Measurements from ENCODE around the gene C6orf120. TPM values are rescaled to one million over a fixed set of nuclear protein-coding genes. Genes with fewer than 3 reads are reported as not detected.
A peak's percentile ranks its signal among the peaks of the same experiment; 100 is the strongest.

Gene C6orf120
- total and polyA plus RNA-seq, 2 donors (not counting 3 experiments of a cell fraction or from before 2014, with no cell fraction given): 13.8 to 30.1 TPM

DNA sequence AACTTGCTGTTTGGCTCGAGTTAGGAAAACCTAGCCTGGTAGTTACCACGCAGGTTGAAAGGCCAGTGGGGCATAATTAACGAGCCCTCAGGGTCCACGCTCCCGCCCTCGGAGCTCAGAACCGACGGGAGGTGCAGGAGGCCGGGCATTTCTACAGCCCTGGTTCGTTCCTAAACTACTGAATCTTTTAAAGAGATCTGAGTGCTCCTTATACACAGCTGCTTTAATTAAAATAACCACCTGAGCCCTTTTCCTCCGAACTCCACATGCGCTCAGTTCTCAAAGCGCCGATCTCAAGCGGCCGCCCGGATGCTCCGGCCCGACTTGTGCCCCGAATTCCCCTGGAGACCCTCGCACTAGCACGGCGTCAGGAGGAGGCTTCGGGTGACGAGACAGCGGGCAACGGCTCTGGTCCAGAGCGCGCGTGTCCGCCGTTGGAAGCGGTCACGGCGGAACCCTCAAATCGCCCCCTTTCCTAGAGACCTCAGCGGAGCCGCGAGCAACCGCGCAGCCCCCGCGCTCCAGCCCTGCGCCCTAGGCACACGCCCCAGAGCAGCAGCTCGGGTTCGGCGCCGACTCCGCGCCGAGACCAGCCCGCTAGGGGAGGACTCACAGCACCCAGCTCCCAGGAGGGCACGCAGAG lies 494 bp upstream of the C6orf120 start:
- Histone ChIP-seq H3K9me1 (replicated peaks; ENCODE audit: control insufficient read depth, extremely low read depth, insufficient read depth, low read length) (no peaks in the 10 kb centered on the region), H3K4me2 (ENCODE audit: insufficient read depth, low read length) (peak overlapping the region; percentile 93), H3K9ac (replicated peaks; ENCODE audit: extremely low read depth, insufficient read depth, low read length) (peak overlapping the region; percentile 91), H3K79me2 (ENCODE audit: control insufficient read depth, insufficient read depth, low read length) (peaks cover 56% of the 10 kb centered on the region), H3K4me1 (ENCODE audit: control insufficient read depth, extremely low read depth, insufficient read depth, low read length) (peaks cover 57% of the 10 kb centered on the region), H2AFZ (ENCODE audit: low read depth, low read length) (peak overlapping the region; percentile 4), H3K27ac (ENCODE audit: insufficient read depth, low read depth, low read length) (peak overlapping the region; percentile 76), H4K20me1 (replicated peaks; ENCODE audit: control insufficient read depth, extremely low read depth, insufficient read depth, low read length) (no peaks in the 10 kb centered on the region), H3K9me3 (replicated peaks; ENCODE audit: control insufficient read depth, insufficient read depth, low read length) (no peaks in the 10 kb centered on the region), H3K36me3 (ENCODE audit: control insufficient read depth in 2 of 2, extremely low read depth in 1 of 2, insufficient read depth in 2 of 2, low read length in 2 of 2) (peaks cover 0 to 4% of the 10 kb centered on the region in 2 experiments), H3K4me3 (replicated peaks in 1 of 3; ENCODE audit: insufficient read depth in 1 of 3, low read depth in 1 of 3, low read length in 3 of 3) (peak overlapping the region; percentile 70 to 84 (median 71)), H3K27me3 (ENCODE audit: control insufficient read depth in 2 of 2, insufficient read depth in 2 of 2, low read length in 2 of 2) (no peaks in the 10 kb centered on the region)
- BruUV-seq (replicated peaks): TSS peak; percentile 69
- CTCF ChIA-PET: interaction anchor here (0.6 to 2.0 kb wide), 4 partner anchors 8 to 189 kb away, joined by 3 to 9 read pairs (median 5); no protein-coding TSS in a partner anchor
- FAIRE-seq: peak; percentile 67
- dilution Hi-C loops (cut with MboI; ENCODE audit: extremely low pct_ligation_motif_present, low sequenced_read_pairs): no loop called here
- intact Hi-C loops (cut with micrococcal nuclease): loop anchor here (2.0 to 5.0 kb wide), 2 partner anchors 606 to 807 kb away; partner anchors contain the start of gene FAM120B
- POLR2A ChIA-PET: interaction anchor here (1.0 to 1.6 kb wide), 3 partner anchors 27 to 50 kb away, joined by 3 to 6 read pairs (median 3); no protein-coding TSS in a partner anchor
- no peak for TF ChIP-seq EZH2 (IDR thresholded peaks at IDR 0.05; ENCODE audit: borderline replicate concordance, low read depth, low read length, severe bottlenecking)
- no peak for TF ChIP-seq FOS (IDR thresholded peaks at IDR 0.05; ENCODE audit: borderline replicate concordance, insufficient read depth, low read length)
- TF ChIP-seq JUN (IDR thresholded peaks at IDR 0.05; ENCODE audit: borderline replicate concordance, insufficient read depth, insufficient read length, low read depth): no peak
- no peak for DNase-seq (ENCODE audit: low read depth, low spot score)

DNA sequence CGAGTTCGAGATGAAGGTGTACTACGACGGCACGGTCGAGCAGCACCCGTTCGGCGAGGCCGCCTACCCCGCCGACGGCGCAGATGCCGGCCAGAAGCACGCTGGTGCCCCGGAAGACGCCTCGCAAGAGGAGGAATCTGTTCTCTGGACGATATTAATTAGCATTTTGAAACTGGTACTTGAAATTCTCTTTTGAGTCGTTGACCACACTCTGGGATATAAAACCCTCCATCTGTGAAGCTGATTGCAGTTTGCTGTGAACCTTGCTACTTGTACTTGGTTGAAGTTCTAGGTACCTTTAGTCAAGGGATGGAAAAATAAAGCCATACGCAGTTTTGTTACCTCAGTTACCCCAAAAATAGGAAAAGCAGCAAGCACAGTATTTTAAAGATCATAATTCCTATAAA lies 917 bp downstream of the C6orf120 start:
- Histone ChIP-seq H3K4me1 (ENCODE audit: control insufficient read depth, extremely low read depth, insufficient read depth, low read length) (peaks cover 51% of the 10 kb centered on the region), H3K4me3 (replicated peaks in 1 of 3; ENCODE audit: insufficient read depth in 1 of 3, low read depth in 1 of 3, low read length in 3 of 3) (peak overlapping the region; percentile 50 to 84 (median 70)), H3K9me1 (replicated peaks; ENCODE audit: control insufficient read depth, extremely low read depth, insufficient read depth, low read length) (no peaks in the 10 kb centered on the region), H3K27ac (ENCODE audit: insufficient read depth, low read depth, low read length) (peak overlapping the region; percentile 76), H4K20me1 (replicated peaks; ENCODE audit: control insufficient read depth, extremely low read depth, insufficient read depth, low read length) (no peaks in the 10 kb centered on the region), H2AFZ (ENCODE audit: low read depth, low read length) (no peak overlapping the region), H3K36me3 (ENCODE audit: control insufficient read depth in 2 of 2, extremely low read depth in 1 of 2, insufficient read depth in 2 of 2, low read length in 2 of 2) (peaks cover 0 to 7% of the 10 kb centered on the region in 2 experiments), H3K9ac (replicated peaks; ENCODE audit: extremely low read depth, insufficient read depth, low read length) (peak overlapping the region; percentile 91), H3K27me3 (ENCODE audit: control insufficient read depth in 2 of 2, insufficient read depth in 2 of 2, low read length in 2 of 2) (no peaks in the 10 kb centered on the region), H3K79me2 (ENCODE audit: control insufficient read depth, insufficient read depth, low read length) (peaks cover 56% of the 10 kb centered on the region), H3K4me2 (ENCODE audit: insufficient read depth, low read length) (peak overlapping the region; percentile 80), H3K9me3 (replicated peaks; ENCODE audit: control insufficient read depth, insufficient read depth, low read length) (no peaks in the 10 kb centered on the region)
- CTCF ChIA-PET: interaction anchor here (2.0 kb wide), 1 partner anchor 10 kb away, joined by 7 read pairs; no protein-coding TSS in a partner anchor
- no peak for FAIRE-seq
- intact Hi-C loops (cut with micrococcal nuclease) (loop anchor here (1.0 to 5.0 kb wide), 7 partner anchors 20 to 852 kb away; partner anchors contain the start of genes DYNLT2, ERMARD, FAM120B and TBP), dilution Hi-C loops (cut with MboI; ENCODE audit: extremely low pct_ligation_motif_present, low sequenced_read_pairs) (no loop called here)
- POLR2A ChIA-PET: interaction anchor here (0.7 to 1.6 kb wide), 2 partner anchors 33 to 49 kb away, joined by 3 to 6 read pairs; no protein-coding TSS in a partner anchor
- no peak for DNase-seq (ENCODE audit: low read depth, low spot score)
- TF ChIP-seq, protein P1, sequence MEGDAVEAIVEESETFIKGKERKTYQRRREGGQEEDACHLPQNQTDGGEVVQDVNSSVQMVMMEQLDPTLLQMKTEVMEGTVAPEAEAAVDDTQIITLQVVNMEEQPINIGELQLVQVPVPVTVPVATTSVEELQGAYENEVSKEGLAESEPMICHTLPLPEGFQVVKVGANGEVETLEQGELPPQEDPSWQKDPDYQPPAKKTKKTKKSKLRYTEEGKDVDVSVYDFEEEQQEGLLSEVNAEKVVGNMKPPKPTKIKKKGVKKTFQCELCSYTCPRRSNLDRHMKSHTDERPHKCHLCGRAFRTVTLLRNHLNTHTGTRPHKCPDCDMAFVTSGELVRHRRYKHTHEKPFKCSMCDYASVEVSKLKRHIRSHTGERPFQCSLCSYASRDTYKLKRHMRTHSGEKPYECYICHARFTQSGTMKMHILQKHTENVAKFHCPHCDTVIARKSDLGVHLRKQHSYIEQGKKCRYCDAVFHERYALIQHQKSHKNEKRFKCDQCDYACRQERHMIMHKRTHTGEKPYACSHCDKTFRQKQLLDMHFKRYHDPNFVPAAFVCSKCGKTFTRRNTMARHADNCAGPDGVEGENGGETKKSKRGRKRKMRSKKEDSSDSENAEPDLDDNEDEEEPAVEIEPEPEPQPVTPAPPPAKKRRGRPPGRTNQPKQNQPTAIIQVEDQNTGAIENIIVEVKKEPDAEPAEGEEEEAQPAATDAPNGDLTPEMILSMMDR (IDR thresholded peaks at IDR 0.05; ENCODE audit: extremely low read depth in 1 of 2, insufficient read depth in 1 of 2, low read depth in 1 of 2, low read length in 2 of 2): no peak
- TF ChIP-seq POLR2A (IDR thresholded peaks at IDR 0.05; ENCODE audit: low read depth, low read length): no peak
- TF ChIP-seq FOS (IDR thresholded peaks at IDR 0.05; ENCODE audit: borderline replicate concordance, insufficient read depth, low read length): no peak
- TF ChIP-seq, protein P2, sequence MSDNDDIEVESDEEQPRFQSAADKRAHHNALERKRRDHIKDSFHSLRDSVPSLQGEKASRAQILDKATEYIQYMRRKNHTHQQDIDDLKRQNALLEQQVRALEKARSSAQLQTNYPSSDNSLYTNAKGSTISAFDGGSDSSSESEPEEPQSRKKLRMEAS (IDR thresholded peaks at IDR 0.05; ENCODE audit: insufficient read depth, insufficient read length): no peak
- no peak for TF ChIP-seq MYC (IDR thresholded peaks at IDR 0.05; ENCODE audit: low read depth, low read length)
- no peak for TF ChIP-seq EZH2 (IDR thresholded peaks at IDR 0.05; ENCODE audit: borderline replicate concordance, low read depth, low read length, severe bottlenecking)
- TF ChIP-seq GATA2 (IDR thresholded peaks at IDR 0.05; ENCODE audit: insufficient read depth, insufficient read length, low read depth, low read length): no peak
- TF ChIP-seq POLR2AphosphoS5 (IDR thresholded peaks at IDR 0.05; ENCODE audit: insufficient read depth, low read depth, low read length): no peak
- TF ChIP-seq JUN (IDR thresholded peaks at IDR 0.05; ENCODE audit: borderline replicate concordance, insufficient read depth, insufficient read length, low read depth): no peak
- TSS peak; percentile 36 for BruUV-seq (replicated peaks)
